Liver (tissue), 9 donors: ENCODE measurements around the gene EMP2. TPM values are rescaled to one million over a fixed set of nuclear protein-coding genes. Genes with fewer than 3 reads are reported as not detected.

ENCODE experiments used
- DNase-seq: peaks from one replicate; pipeline ENCODE4 v3.0.0-alpha.2; 2017; ENCODE audit warnings: low spot score
- H3K27ac ChIP-seq, 2 donors: one replicate each; pipeline ENCODE4 v1.7.0; 2013; ENCODE audit warnings: inconsistent platforms in 2 of 2, low read length in 2 of 2, control low read depth in 1 of 2, low read depth in 1 of 2, mild to moderate bottlenecking in 1 of 2
- H3K27me3 ChIP-seq, 4 donors: one replicate each; pipeline versions ENCODE4 v1.6.1 to v1.7.0; 2013; ENCODE audit warnings: low read length in 3 of 4, inconsistent platforms in 1 of 4, mild to moderate bottlenecking in 1 of 4, moderate library complexity in 1 of 4; ENCODE audit not compliant: control insufficient read depth in 4 of 4, insufficient read depth in 4 of 4
- H3K36me3 ChIP-seq, 4 donors: one replicate each; pipeline versions ENCODE4 v1.6.1 to v1.7.0; 2013; ENCODE audit warnings: low read length in 3 of 4, mild to moderate bottlenecking in 3 of 4, low read depth in 1 of 4, moderate library complexity in 1 of 4; ENCODE audit not compliant: control insufficient read depth in 4 of 4, insufficient read depth in 3 of 4
- H3K4me1 ChIP-seq, 4 donors: one replicate each; pipeline versions ENCODE4 v1.6.1 to v1.7.0; 2013; ENCODE audit warnings: low read length in 3 of 4, mild to moderate bottlenecking in 3 of 4, moderate library complexity in 1 of 4; ENCODE audit not compliant: control insufficient read depth in 4 of 4, insufficient read depth in 4 of 4
- H3K4me3 ChIP-seq, 3 donors: one replicate each; pipeline versions ENCODE4 v1.6.1 to v1.7.0; 2013; ENCODE audit warnings: low read length in 3 of 3, control low read depth in 1 of 3, low read depth in 1 of 3, mild to moderate bottlenecking in 1 of 3
- H3K9ac ChIP-seq, 2 donors: one replicate each; pipeline ENCODE4 v1.7.0; 2013; ENCODE audit warnings: low read length in 2 of 2, mild to moderate bottlenecking in 2 of 2, moderate library complexity in 2 of 2, control low read depth in 1 of 2, low read depth in 1 of 2
- H3K9me3 ChIP-seq, 4 donors: one replicate each; pipeline versions ENCODE4 v1.6.1 to v1.7.0; 2013; ENCODE audit warnings: low read length in 3 of 4; ENCODE audit not compliant: control insufficient read depth in 4 of 4
- ATF3 ChIP-seq: IDR thresholded peaks from 2 replicates; pipeline ENCODE4 v1.6.1; 2016; ENCODE audit warnings: antibody characterized with exemption
- EGR1 ChIP-seq, 2 donors: IDR thresholded peaks; 2 replicates each; pipeline ENCODE4 v1.6.1; 2016 to 2018; ENCODE audit warnings: antibody characterized with exemption in 2 of 2, low read depth in 2 of 2
- FOXA1 ChIP-seq: IDR thresholded peaks from 2 replicates; pipeline ENCODE4 v1.6.1; 2016; ENCODE audit warnings: antibody characterized with exemption
- FOXA2 ChIP-seq: IDR thresholded peaks from 2 replicates; pipeline ENCODE4 v1.6.1; 2016; ENCODE audit warnings: antibody characterized with exemption
- GABPA ChIP-seq, 2 donors: IDR thresholded peaks in 1 of 2; conservative IDR thresholded peaks in 1 of 2; 2 replicates each; pipeline ENCODE4 v1.6.1; 2016; ENCODE audit warnings: antibody characterized with exemption in 2 of 2, mild to moderate bottlenecking in 1 of 2, moderate library complexity in 1 of 2
- HNF4G ChIP-seq: IDR thresholded peaks from 2 replicates; pipeline ENCODE4 v1.6.1; 2016; ENCODE audit warnings: antibody characterized with exemption
- JUND ChIP-seq, 2 donors: IDR thresholded peaks; 2 replicates each; pipeline ENCODE4 v1.6.1; 2016; ENCODE audit warnings: antibody characterized with exemption in 2 of 2
- MAX ChIP-seq: IDR thresholded peaks from 2 replicates; pipeline ENCODE4 v1.6.1; 2016; ENCODE audit warnings: antibody characterized with exemption
- NR2F2 ChIP-seq: IDR thresholded peaks from 2 replicates; pipeline ENCODE4 v1.6.1; 2016; ENCODE audit warnings: antibody characterized with exemption
- REST ChIP-seq: IDR thresholded peaks from 2 replicates; pipeline ENCODE4 v1.6.1; 2016; ENCODE audit warnings: antibody characterized with exemption, mild to moderate bottlenecking
- RXRA ChIP-seq, 2 donors: IDR thresholded peaks; 2 replicates each; pipeline ENCODE4 v1.6.1; 2017 to 2018; ENCODE audit warnings: antibody characterized with exemption in 2 of 2, mild to moderate bottlenecking in 1 of 2
- TAF1 ChIP-seq: conservative IDR thresholded peaks from 2 replicates; pipeline ENCODE4 v1.6.1; 2016; ENCODE audit warnings: antibody characterized with exemption, mild to moderate bottlenecking
- YY1 ChIP-seq: IDR thresholded peaks from 2 replicates; pipeline ENCODE4 v1.6.1; 2016; ENCODE audit warnings: antibody characterized with exemption, mild to moderate bottlenecking
- ZBTB33 ChIP-seq: IDR thresholded peaks from 2 replicates; pipeline ENCODE4 v1.6.1; 2016; ENCODE audit warnings: antibody characterized with exemption
- WGBS: extraction: QIAGEN DNeasy Blood & Tissue Kit; methylation state at CpG from one replicate; pipeline ENCODE4 v1.1.7; 2013; 5-methylcytosine and 5-hydroxymethylcytosine counted together
- polyA plus RNA-seq, 2 donors: library from polyadenylated mRNA; stranded (reverse) in 1 of 2; unstranded in 1 of 2; fragments of 200-250 nt in 1 of 2; fragments of >200 nt in 1 of 2; fragmentation: Nextera tagmentation in 1 of 2; extraction: Ambion mirVana in 1 of 2; gene quantifications; one replicate each; pipeline versions ENCODE4 v1.2.1 to v1.2.3, GENCODE V29; 2013 to 2015
- total RNA-seq, 2 donors: library from RNA; depleted of rRNA; stranded (reverse); fragments of >200 nt; gene quantifications; one replicate each; pipeline ENCODE4 v1.2.3, GENCODE V29; 2014
- donor health status: healthy.
- donor health status: healthy.
- donor health status: healthy.
- donor health status: healthy.
- donor health status: healthy.

The EMP2 gene
- total and polyA plus RNA-seq, 4 donors, result 6.2 to 138 (median 66.7) TPM

GRCh38 chr16:10485159-10485558 is 95.2 kb downstream of the EMP2 start:
- DNase-seq, result no peak
- Histone ChIP-seq H3K36me3 (peaks cover 0 to 8% (median 0%) of the 10 kb centered on the region in 4 donors), H3K9me3 (peaks cover 0 to 7% (median 3%) of the 10 kb centered on the region in 4 donors)

GRCh38 chr16:10480151-10480550 is 100.2 kb downstream of the EMP2 start:
- WGBS, result 94% methylated on average over 2 of the region's 2 CpGs
- peaks cover 0 to 14% (median 1%) of the 10 kb centered on the region in 4 donors for H3K36me3 ChIP-seq
- H3K27me3 ChIP-seq, result no peaks in the 10 kb centered on the region
- H3K4me3 ChIP-seq, result no peak overlapping the region
- H3K27ac ChIP-seq, result no peak overlapping the region
- peaks cover 0 to under 1% (median 0%) of the 10 kb centered on the region in 4 donors for H3K9me3 ChIP-seq
- no peak for DNase-seq
- H3K9ac ChIP-seq, result no peak overlapping the region
- H3K4me1 ChIP-seq, result no peaks in the 10 kb centered on the region
- no peak for TF ChIP-seq ATF3
- TF ChIP-seq REST, result no peak
- TF ChIP-seq EGR1 (IDR thresholded peaks at IDR 0.05; ENCODE audit: low read depth in 2 of 2), result no peak
- no peak for TF ChIP-seq JUND (IDR thresholded peaks at IDR 0.05)
- TF ChIP-seq MAX, result no peak
- no peak for TF ChIP-seq YY1
- no peak for TF ChIP-seq RXRA (IDR thresholded peaks at IDR 0.05)
- TF ChIP-seq FOXA1, result no peak
- TF ChIP-seq NR2F2, result no peak
- no peak for TF ChIP-seq FOXA2
- TF ChIP-seq HNF4G, result no peak
- no peak for TF ChIP-seq ZBTB33

More at GRCh38 chr16:10485159-10485558, 95.2 kb downstream of the EMP2 start:
- no peak for TF ChIP-seq YY1
- TF ChIP-seq EGR1 (IDR thresholded peaks at IDR 0.05; ENCODE audit: low read depth in 2 of 2), result no peak
- TF ChIP-seq ZBTB33, result no peak
- no peak for TF ChIP-seq TAF1
- TF ChIP-seq GABPA (IDR thresholded peaks at IDR 0.05 in 1 of 2, conservative IDR thresholded peaks at IDR 0.05 in 1 of 2), result no peak
- no peak for TF ChIP-seq REST
- no peak for TF ChIP-seq FOXA1
- no peak overlapping the region for H3K9ac ChIP-seq
- no peaks in the 10 kb centered on the region for H3K4me1 ChIP-seq
- no peak overlapping the region for H3K4me3 ChIP-seq
- 88% methylated on average over 4 of the region's 4 CpGs for WGBS
- no peaks in the 10 kb centered on the region for H3K27me3 ChIP-seq
- H3K27ac ChIP-seq, result no peak overlapping the region
